GM19025 (cell line): ENCODE measurements around the gene UBE2E2.

Source experiments
- ATAC-seq: cut with Tn5 transposase; IDR thresholded peaks from one replicate; pipeline ENCODE4 v1.9.1; 2021; ENCODE audit warnings: mild to moderate bottlenecking, low read depth, moderate library complexity; ENCODE audit not compliant: unreplicated experiment

Gene UBE2E2

GRCh38 chr3:23271876-23272741 is 69.0 kb downstream of the UBE2E2 start:
- no peak for ATAC-seq

DNA sequence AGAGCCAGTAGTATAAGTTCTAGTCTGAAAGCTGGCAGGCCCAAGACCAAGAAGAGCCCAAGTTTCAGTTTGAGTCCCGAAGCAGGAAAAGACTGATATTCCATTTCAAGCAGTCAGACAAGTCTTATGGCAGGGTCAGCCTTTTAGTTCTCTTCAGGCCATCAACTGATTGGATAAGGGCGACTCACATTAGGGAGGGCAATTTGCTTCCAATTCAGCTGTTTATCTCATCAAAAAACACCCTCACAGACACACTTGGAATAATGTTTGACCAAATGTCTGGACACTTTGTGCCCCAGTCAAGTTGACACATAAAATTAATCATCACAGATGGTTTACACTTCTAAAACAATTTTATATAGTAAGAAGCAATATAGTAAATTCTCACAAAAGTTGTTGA is 69.7 kb downstream of the UBE2E2 start:
- no peak for ATAC-seq

DNA sequence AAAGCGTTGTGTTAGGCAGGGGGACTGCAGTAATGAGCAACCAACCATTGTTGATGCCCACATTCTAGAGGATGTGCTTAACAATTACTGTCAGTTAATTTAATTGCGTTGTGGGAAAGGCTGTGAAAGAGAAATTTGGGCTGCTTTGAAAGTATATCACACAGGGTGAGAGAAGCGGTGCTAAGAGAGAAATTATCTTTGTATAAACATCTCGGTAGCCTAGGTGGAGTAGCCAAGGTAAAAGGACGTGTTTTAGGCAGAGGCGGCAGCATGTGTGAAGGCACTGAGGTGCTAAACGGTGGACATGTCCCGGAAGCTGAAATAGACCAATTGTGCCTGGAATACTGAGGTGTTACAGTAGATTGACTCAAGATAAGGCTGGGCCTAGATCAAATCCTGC is 71.9 kb downstream of the UBE2E2 start:
- ATAC-seq, result no peak

DNA sequence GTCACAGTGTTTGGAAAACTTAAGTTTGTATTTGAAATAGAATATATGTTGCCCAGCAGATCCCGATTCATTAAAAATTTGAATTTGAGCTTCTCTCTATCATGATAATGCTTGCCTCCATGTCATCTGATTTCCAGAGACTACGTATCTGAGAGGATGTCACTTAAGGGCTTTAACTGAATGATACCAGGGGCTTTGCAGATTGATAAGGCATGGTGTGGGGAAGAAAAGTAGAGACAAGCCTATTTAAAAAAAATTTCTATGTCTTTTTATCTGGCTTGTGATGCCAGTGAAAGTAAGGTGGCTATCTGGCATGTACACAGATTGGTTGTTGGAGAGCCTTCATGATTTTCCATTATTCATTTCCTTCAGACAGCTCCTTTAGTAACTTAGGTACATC is 72.7 kb downstream of the UBE2E2 start:
- no peak for ATAC-seq

DNA sequence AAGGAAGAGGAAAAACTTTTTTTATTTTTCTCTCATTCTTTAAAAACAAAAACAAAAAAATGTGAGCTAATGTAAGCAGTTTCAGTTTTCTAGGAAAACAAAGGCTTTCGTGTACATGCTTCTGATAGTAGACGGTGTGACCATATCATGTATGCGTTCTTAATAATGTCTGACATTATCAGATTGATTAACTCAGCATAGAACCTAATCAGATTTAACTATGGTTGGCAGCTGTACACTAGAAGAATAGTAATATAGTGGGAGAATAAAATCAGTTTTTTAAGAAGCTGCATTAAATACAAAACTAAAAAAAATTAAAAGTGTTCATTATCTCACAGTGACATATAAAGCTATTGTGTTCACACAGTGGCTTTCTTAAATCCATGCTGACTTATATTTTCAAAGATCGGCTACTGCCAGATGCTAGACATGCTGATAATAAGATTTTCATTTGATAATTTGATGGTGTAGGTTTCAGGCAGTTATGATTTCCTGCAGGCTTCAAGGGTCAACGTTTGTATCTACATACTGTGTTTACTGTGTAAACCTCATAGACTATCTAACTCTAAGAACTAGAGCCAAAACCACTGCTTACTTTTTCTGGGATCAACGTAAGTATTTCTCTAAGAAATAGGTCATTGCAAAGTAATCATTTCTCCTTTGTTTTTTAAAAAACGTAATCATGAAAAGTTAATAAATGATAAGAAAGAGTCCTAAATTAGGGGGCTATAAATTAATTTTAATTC is 74.0 kb downstream of the UBE2E2 start:
- no peak for ATAC-seq

DNA sequence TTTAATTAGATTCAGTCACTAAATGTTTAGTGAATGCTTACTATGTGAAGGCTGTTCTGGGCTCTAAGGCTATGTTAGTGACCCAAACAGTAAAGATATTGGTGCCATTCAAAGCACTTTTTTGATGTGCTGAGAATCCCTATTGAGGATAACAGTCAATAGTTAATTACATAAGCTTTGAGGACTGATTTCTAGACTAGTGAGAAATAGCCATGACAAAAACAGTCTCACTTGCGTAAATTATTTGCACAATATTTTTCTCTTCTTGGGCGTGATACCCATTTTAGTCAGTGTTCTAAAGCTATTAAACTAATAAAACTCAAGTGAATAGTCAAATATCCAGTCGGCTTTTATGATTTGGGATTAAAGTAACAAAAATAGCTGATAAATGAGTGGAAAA is 74.6 kb downstream of the UBE2E2 start:
- ATAC-seq, result no peak

DNA sequence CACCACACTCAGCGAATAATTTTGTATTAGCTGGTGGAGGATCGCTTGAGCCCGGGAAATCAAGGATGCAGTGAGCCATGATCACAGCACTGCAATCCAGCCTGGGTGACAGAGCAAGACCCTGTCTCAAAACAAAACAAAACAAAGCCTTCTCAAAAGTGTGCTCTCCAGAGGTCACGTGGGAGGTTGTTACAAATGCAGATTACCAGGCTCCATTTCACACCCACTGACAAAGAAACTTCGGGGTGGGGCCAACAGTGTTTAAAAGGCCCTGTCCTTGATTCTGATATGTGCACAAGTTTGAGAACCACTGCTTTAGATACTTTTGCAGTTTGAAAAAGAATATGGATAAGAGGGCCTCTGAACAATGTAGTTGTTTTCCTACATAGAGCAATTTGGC is 80.5 kb downstream of the UBE2E2 start:
- ATAC-seq, result no peak

GRCh38 chr3:23288286-23288685 is 85.2 kb downstream of the UBE2E2 start:
- no peak for ATAC-seq

GRCh38 chr3:23288715-23289114 is 85.6 kb downstream of the UBE2E2 start:
- no peak for ATAC-seq

GRCh38 chr3:23292432-23292831 is 89.3 kb downstream of the UBE2E2 start:
- ATAC-seq, result no peak

- no peak for ATAC-seq
Observed at GRCh38 chr3:23294770-23295387, 91.8 kb downstream of the UBE2E2 start.

DNA sequence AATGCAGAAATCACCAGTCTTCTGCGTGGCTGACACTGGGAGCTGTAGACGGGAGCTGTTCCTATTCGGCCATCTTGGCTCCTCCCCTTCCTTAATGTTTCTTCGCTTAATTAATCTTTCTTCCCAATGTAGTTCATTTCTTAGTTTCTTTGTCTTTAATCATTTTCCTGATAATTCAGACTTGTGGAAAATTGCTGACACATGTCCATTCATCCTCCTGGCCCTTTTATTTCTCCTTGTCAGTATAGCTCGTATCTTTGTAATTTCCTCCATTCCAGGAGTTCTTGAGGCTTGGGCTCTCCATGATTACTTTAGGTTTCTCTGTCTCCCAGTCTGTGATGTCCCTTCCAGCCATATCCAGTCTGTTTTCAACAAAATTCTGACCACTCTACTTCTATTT is 98.7 kb downstream of the UBE2E2 start:
- ATAC-seq, result no peak

DNA sequence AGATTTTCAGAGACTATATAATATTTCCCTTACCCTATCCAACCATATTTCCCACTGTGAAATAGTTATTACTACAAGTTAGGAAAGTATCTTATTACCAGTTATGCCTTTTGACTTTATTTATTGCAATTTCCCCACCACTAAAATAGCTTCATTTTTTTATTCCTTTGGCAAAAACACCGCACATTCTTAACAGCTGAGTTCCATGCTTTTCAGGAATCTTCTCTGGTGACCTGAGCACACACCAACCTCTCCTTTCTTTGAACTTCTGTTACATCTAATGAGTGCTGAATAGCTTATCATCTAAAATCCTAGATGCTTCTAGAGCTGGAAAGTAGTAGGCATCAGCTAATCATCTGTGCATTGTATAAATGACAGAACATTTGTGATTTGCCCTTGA is 99.1 kb downstream of the UBE2E2 start:
- ATAC-seq, result no peak

DNA sequence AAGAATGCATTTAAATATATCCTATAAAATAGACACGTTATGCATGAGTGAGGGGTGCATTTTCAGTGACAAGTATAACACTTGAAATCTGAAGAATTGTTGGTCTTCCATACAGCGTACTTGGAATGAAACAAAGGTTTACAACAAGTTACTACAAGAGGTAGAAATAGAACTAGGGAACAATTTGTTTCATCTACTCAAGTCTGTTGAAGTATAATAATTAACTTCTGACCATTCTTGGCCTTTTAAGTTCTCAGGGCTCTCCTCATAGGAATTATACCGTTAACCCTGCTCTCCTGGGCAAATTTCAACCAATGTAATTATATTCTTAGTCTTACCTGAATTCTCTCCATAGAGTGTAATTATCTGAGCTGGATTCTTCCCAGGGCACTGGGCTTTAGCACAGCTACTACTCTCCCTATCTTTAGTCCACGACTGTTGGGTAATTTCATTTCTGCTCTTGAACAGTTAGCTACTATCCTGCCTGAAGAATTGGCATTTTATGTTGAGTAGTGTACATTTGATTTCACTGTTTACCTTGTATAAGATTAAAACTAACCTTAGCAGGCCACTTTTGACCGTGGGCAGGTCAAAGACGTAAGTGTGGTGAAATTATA is 100.6 kb downstream of the UBE2E2 start:
- ATAC-seq, result no peak

DNA sequence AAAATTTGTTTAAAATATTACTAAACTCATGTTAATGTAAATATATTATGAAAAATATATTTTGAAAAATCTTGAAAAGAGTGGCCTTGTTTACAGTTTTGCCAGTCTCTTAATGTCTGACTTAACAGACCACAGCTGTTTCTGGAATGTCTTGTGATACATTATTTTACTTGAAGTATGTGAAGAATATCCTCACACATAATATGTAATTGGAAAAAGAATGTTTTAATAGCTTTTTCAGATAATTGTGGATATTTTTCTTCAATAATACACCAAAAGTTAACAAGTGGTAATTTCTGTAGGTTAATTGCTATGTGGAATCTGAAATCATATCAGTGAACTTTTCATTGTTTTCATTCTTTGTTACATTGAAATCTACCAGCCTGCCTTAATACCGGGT is 101.3 kb downstream of the UBE2E2 start:
- ATAC-seq, result no peak

DNA sequence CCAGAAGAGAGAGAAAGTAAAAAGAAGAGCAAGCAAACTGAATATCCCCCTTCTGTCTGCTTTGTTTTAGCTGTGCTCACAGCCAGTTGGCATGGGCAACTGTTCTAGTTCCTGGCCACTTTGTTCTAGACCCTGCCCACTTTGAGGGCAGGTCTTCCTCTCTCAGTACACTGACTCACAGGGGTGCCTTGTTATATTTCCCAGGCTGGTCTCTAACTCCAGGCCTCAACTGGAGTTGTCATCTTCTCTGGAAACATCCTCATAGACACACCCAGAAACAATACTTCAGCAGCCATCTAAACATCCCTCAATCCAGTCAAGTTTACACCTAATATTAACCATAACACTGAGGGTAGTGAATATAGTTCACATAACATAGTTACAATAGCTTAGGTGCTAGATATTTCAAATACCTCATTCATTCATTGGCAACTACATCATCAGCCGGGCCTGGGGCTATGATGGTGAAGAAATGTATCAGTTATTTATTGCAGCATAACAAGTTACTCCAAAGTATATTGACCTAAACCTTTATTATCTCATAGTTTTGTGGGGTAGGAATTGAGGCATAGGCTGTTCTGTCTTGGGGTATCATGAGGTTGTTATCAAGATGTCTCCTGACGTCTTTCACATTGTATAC is 106.0 kb downstream of the UBE2E2 start:
- ATAC-seq, result no peak

- no peak for ATAC-seq
Observed at GRCh38 chr3:23312866-23313265, 109.7 kb downstream of the UBE2E2 start.

DNA sequence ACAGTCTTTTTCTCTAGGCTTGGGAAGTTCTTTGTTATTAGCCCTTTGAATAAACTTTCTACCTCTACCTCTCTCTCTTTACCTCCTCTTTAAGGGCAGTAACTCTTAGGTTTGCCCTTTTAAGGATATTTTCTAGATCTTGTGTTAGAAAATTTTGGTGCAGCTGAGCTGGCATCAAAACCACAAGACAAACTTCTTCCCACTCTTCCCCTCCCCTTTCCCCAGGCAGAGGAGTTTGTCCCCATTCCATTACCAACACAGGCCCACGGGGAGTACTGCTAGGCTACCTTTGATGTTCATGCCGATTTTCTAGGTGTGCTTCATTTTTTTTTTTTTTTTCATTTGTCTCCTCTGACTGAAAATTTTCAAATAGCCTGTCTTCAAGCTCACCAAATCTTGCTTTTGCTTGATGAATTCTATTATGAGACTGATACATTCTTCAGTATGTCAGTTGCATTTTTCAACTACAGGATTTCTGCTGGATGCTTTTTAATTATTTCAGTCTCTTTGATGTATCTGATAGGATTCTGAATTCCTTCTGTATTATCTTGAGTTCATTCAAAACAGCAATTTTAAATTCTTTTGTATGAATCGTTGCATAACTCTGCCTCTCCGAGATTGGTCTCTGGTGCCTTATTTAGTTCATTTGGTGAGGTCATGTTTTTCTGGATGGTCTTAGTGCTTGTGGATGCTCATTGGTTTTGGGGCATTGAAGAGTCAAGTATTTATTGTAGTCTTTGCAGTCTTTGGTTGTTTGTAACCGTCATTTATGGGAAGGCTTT is 112.0 kb downstream of the UBE2E2 start:
- ATAC-seq, result no peak

- no peak for ATAC-seq
Observed at GRCh38 chr3:23316924-23317323, 113.8 kb downstream of the UBE2E2 start.
